CD4-positive, alpha-beta T cell (primary cell): ENCODE measurements around the gene CADM2. TPM values are rescaled to one million over a fixed set of nuclear protein-coding genes. Genes with fewer than 3 reads are reported as not detected.

Experiments used
- ATAC-seq: fragments of 200-7000 bp; cut with Tn5 transposase; one replicate; pipeline ENCODE4 v1.10.0; 2022; ENCODE audit warnings: mild to moderate bottlenecking; ENCODE audit not compliant: poor library complexity
- CTCF ChIA-PET: fragments of 350-600 bp; sonication (Branson Sonifier 250); formaldehyde crosslinking; loops from one replicate; lab custom pipeline; 2021; ENCODE audit warnings: antibody characterized with exemption, inconsistent platforms; lab: Charles Lee
- POLR2A ChIA-PET: fragments of 350-600 bp; sonication (Branson Sonifier 250); formaldehyde crosslinking; loops from one replicate; lab custom pipeline; 2021; ENCODE audit warnings: antibody characterized with exemption, inconsistent platforms; lab: Charles Lee
- DNase-seq, 14 experiments: peaks; one replicate each; pipeline ENCODE4 v3.0.0-alpha.2; 2013 to 2020; ENCODE audit warnings: mixed read lengths in 2 of 14
- H3K27ac ChIP-seq, 2 donors: one replicate each; pipeline versions ENCODE4 v1.5.1 to v1.7.0; 2013; ENCODE audit warnings: low read length in 2 of 2, low read depth in 1 of 2, mild to moderate bottlenecking in 1 of 2
- H3K27me3 ChIP-seq, 2 experiments: 1 replicate in 1 of 2; 2 replicates in 1 of 2; pipeline versions ENCODE4 v1.6.1 to v1.7.0; 2013; ENCODE audit warnings: low read length in 2 of 2, control low read depth in 1 of 2, mild to moderate bottlenecking in 1 of 2, moderate library complexity in 1 of 2; ENCODE audit not compliant: insufficient read depth in 2 of 2, control insufficient read depth in 1 of 2
- H3K36me3 ChIP-seq: one replicate; pipeline ENCODE4 v1.6.1; 2013; ENCODE audit warnings: low read length, control low read depth; ENCODE audit not compliant: insufficient read depth
- H3K4me1 ChIP-seq: one replicate; pipeline ENCODE4 v1.6.1; 2013; ENCODE audit warnings: low read length, control low read depth; ENCODE audit not compliant: insufficient read depth
- H3K4me3 ChIP-seq: one replicate; pipeline ENCODE4 v1.5.1; 2013; ENCODE audit warnings: mild to moderate bottlenecking, low read length, moderate library complexity
- H3K9me3 ChIP-seq, 2 experiments: 1 replicate in 1 of 2; 2 replicates in 1 of 2; pipeline versions ENCODE4 v1.6.1 to v1.7.0; 2013; ENCODE audit warnings: low read length in 2 of 2, mild to moderate bottlenecking in 2 of 2, control low read depth in 1 of 2, moderate library complexity in 1 of 2; ENCODE audit not compliant: control insufficient read depth in 1 of 2, insufficient read depth in 1 of 2
- H3K27ac Mint-ChIP-seq: one replicate; pipeline ENCODE4 v1.8.0; 2020; ENCODE audit warnings: mixed read lengths
- H3K27me3 Mint-ChIP-seq: one replicate; pipeline ENCODE4 v1.8.0; 2021; ENCODE audit warnings: mixed read lengths
- H3K36me3 Mint-ChIP-seq: one replicate; pipeline ENCODE4 v1.8.0; 2021; ENCODE audit warnings: low read depth, mixed read lengths
- H3K4me1 Mint-ChIP-seq: one replicate; pipeline ENCODE4 v1.8.0; 2021; ENCODE audit warnings: low read depth, mixed read lengths
- H3K4me3 Mint-ChIP-seq: one replicate; pipeline ENCODE4 v1.8.0; 2020; ENCODE audit warnings: mild to moderate bottlenecking, mixed read lengths
- H3K9me3 Mint-ChIP-seq: one replicate; pipeline ENCODE4 v1.8.0; 2020; ENCODE audit warnings: mixed read lengths
- intact Hi-C, 2 experiments: fragments of 100-400 bp; cut with DNase I in 1 of 2; cut with micrococcal nuclease in 1 of 2; formaldehyde crosslinking; loops; one replicate each; pipeline versions ENCODE4 v1.15.1 to v1.9.0; 2023 to 2025; cut with DNase I, micrococcal nuclease
- total RNA-seq, 174 experiments: library from RNA in 2 of 174; stranded (reverse) in 2 of 174; gene quantifications; one replicate each; pipeline ENCODE4 v1.2.3 and lab custom pipeline; 2021 to 2026
- TF ChIP-seq, protein P1 (sequence below): fragments of 200-600 bp; IDR thresholded peaks from one replicate; pipeline ENCODE4 v1.8.0; 2022; ENCODE audit warnings: antibody characterized with exemption, mild to moderate bottlenecking

CADM2 gene
- total RNA-seq, 2 experiments from 2014 or later, result 0.03 to 0.11 TPM

GRCh38 chr3:85330071-85330470 is 371.3 kb downstream of the CADM2 start:
- Mint-ChIP-seq H3K27ac (no peak overlapping the region), H3K36me3 (no peaks in the 10 kb centered on the region), H3K4me3 (no peak overlapping the region), H3K27me3 (no peaks in the 10 kb centered on the region), H3K9me3 (peaks cover 5% of the 10 kb centered on the region), H3K4me1 (no peaks in the 10 kb centered on the region)
- CTCF ChIA-PET, result no interaction called here
- intact Hi-C loops, result no loop called here
- DNase-seq (no peak), ATAC-seq (no peak)
- H3K9me3 ChIP-seq, result no peaks in the 10 kb centered on the region
- H3K4me3 ChIP-seq, result no peak overlapping the region
- POLR2A ChIA-PET, result no interaction called here
- no peaks in the 10 kb centered on the region for H3K4me1 ChIP-seq
- H3K36me3 ChIP-seq, result no peaks in the 10 kb centered on the region
- TF ChIP-seq, protein P1, sequence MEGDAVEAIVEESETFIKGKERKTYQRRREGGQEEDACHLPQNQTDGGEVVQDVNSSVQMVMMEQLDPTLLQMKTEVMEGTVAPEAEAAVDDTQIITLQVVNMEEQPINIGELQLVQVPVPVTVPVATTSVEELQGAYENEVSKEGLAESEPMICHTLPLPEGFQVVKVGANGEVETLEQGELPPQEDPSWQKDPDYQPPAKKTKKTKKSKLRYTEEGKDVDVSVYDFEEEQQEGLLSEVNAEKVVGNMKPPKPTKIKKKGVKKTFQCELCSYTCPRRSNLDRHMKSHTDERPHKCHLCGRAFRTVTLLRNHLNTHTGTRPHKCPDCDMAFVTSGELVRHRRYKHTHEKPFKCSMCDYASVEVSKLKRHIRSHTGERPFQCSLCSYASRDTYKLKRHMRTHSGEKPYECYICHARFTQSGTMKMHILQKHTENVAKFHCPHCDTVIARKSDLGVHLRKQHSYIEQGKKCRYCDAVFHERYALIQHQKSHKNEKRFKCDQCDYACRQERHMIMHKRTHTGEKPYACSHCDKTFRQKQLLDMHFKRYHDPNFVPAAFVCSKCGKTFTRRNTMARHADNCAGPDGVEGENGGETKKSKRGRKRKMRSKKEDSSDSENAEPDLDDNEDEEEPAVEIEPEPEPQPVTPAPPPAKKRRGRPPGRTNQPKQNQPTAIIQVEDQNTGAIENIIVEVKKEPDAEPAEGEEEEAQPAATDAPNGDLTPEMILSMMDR, result no peak
- no peaks in the 10 kb centered on the region for H3K27me3 ChIP-seq
- no peak overlapping the region for H3K27ac ChIP-seq

DNA sequence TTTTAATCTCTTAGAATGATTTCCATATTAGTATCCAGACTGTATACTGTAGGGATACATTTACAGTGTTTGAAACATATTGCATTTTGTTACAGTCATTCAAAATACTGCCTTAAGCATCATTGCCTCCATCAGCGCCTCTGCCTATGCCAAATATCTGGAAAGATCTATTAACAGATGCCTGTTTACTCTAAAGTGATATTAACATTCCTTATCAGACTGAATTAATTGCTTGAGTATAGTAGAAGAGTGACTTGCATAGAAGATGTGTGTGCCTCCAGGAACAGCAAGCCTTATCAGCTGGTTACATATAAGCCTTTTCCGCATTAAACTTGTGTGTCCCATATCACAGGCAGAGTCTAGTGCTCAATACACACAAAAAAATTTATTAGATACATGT is 379.1 kb downstream of the CADM2 start:
- CTCF ChIA-PET, result no interaction called here
- no peaks in the 10 kb centered on the region for H3K4me1 ChIP-seq
- Mint-ChIP-seq H3K36me3 (no peaks in the 10 kb centered on the region), H3K4me1 (no peaks in the 10 kb centered on the region), H3K27ac (no peak overlapping the region), H3K9me3 (peaks cover 12% of the 10 kb centered on the region), H3K4me3 (no peak overlapping the region), H3K27me3 (no peaks in the 10 kb centered on the region)
- ATAC-seq (no peak), DNase-seq (no peak)
- no peak overlapping the region for H3K27ac ChIP-seq
- no peaks in the 10 kb centered on the region for H3K36me3 ChIP-seq
- TF ChIP-seq, protein P1, result no peak
- no peaks in the 10 kb centered on the region for H3K27me3 ChIP-seq
- no peaks in the 10 kb centered on the region for H3K9me3 ChIP-seq
- POLR2A ChIA-PET, result no interaction called here
- no peak overlapping the region for H3K4me3 ChIP-seq
- intact Hi-C loops, result no loop called here

DNA sequence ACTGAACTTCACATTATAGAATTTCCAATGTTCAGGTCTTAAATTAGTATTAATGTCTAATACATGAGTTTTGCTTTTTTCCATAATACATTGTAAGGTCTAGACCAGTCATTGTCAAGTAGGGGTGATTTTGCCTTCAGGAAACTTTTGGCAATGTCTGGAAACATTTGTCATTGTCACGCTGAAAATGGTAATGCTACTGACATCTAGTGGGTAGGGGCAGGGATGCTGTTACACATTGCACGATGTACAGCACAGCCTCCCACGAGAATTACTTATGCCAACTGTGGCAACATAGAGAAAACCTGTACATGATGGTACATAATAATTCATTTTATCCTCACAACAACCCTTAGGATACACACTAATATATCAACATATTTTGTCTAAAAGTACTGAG is 384.1 kb downstream of the CADM2 start:
- ATAC-seq, result no peak
- Histone ChIP-seq H3K4me1 (no peaks in the 10 kb centered on the region), H3K27ac (no peak overlapping the region), H3K9me3 (peaks cover 0 to 7% of the 10 kb centered on the region in 2 experiments), H3K36me3 (no peaks in the 10 kb centered on the region), H3K4me3 (no peak overlapping the region), H3K27me3 (no peaks in the 10 kb centered on the region)
- intact Hi-C loops, result no loop called here
- H3K36me3 Mint-ChIP-seq, result no peaks in the 10 kb centered on the region
- H3K27ac Mint-ChIP-seq, result no peak overlapping the region
- H3K4me3 Mint-ChIP-seq, result no peak overlapping the region
- CTCF ChIA-PET, result no interaction called here
- POLR2A ChIA-PET, result no interaction called here
- H3K27me3 Mint-ChIP-seq, result no peaks in the 10 kb centered on the region
- TF ChIP-seq, protein P1, result no peak
- DNase-seq, result no peak
- peaks cover 4% of the 10 kb centered on the region for H3K9me3 Mint-ChIP-seq
- no peaks in the 10 kb centered on the region for H3K4me1 Mint-ChIP-seq
